OCI-LY3 (cell line): ENCODE data around the gene RASSF6.
"Not testable (repeated sequence)": the region's sequence is repeated elsewhere in the genome, so short reads cannot be mapped to it uniquely, and the experiment has no call there.

Source experiments
- H2AFZ ChIP-seq: fragments of 200-600, 300-600 bp; shearing (Covaris generic); 2 replicates; pipeline ENCODE4 v1.6.0; 2014; ENCODE audit warnings: antibody characterized with exemption, low read depth, low read length
- H3K27ac ChIP-seq: fragments of 200-600, 300-600 bp; sonication (generic); 2 replicates; pipeline ENCODE4 v1.5.1; 2014; ENCODE audit warnings: mild to moderate bottlenecking, low read length, moderate library complexity, mixed read lengths
- H3K27me3 ChIP-seq: fragments of 200-600, 300-600 bp; sonication (generic); 2 replicates; pipeline ENCODE4 v1.6.1; 2014; ENCODE audit warnings: low read depth, low read length, mixed read lengths
- H3K36me3 ChIP-seq: fragments of 200-600, 300-600 bp; sonication (generic); replicated peaks from 2 replicates; pipeline ENCODE3; 2014; ENCODE audit warnings: low read depth, low read length, mixed read lengths
- H3K4me1 ChIP-seq: fragments of 300-600, 200-600 bp; sonication (generic); 2 replicates; pipeline ENCODE4 v1.6.1; 2014; ENCODE audit warnings: low read length, mixed read lengths
- H3K4me2 ChIP-seq: fragments of 200-600, 300-600 bp; sonication (generic); 2 replicates; pipeline ENCODE4 v1.6.1; 2014; ENCODE audit warnings: low read length, mixed read lengths
- H3K4me3 ChIP-seq: fragments of 300-600, 200-600 bp; sonication (generic); 2 replicates; pipeline ENCODE4 v1.5.1; 2014; ENCODE audit warnings: antibody characterized with exemption, mild to moderate bottlenecking, low read length, moderate library complexity
- H3K79me2 ChIP-seq: fragments of 300-600, 200-600 bp; shearing (Covaris generic); 2 replicates; pipeline ENCODE4 v1.6.1; 2014; ENCODE audit warnings: mild to moderate bottlenecking, low read length, mixed read lengths
- H3K9ac ChIP-seq: fragments of 300-600, 200-600 bp; shearing (Covaris generic); 2 replicates; pipeline ENCODE4 v1.6.0; 2014; ENCODE audit warnings: mild to moderate bottlenecking, low read length, moderate library complexity
- H3K9me3 ChIP-seq: fragments of 200-600, 300-600 bp; shearing (Covaris generic); 2 replicates; pipeline ENCODE4 v1.6.1; 2014; ENCODE audit warnings: low read length, mixed read lengths; ENCODE audit not compliant: insufficient read depth
- H4K20me1 ChIP-seq: fragments of 200-600, 300-600 bp; sonication (generic); 2 replicates; pipeline ENCODE4 v1.6.1; 2016; ENCODE audit warnings: low read length, mixed read lengths; ENCODE audit not compliant: insufficient read depth
- EZH2phosphoT487 ChIP-seq: fragments of 200-600 bp; shearing (Covaris generic); IDR thresholded peaks from 2 replicates; pipeline ENCODE4 v1.6.1; 2018; ENCODE audit warnings: antibody characterized with exemption, mixed run types, low read depth
- TF ChIP-seq, protein P1 (sequence below): fragments of 200-600, 300-600 bp; sonication (generic); IDR thresholded peaks from 2 replicates; pipeline ENCODE4 v1.5.1; 2014; ENCODE audit warnings: antibody characterized with exemption, low read length, low read depth

The RASSF6 gene

DNA sequence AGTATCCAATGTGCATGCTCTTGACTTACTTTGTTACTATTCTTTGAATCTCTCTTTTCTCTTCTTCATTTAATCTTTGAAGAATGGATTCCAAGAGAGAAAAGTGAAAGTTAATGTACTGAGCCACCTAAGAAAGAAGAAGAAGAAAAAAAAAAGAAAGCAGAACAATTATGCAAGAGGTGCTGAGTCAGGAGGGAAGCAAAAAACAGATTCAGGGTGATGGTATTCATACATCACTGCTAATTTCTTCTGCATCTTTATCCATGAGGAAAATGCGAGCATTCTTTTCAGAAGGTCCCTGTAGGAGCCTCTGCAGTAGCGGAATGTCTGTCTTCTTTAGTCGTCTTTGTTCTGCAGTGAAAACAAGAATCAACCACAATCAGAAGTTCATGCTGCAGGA lies 43.9 kb downstream of the RASSF6 start:
- Histone ChIP-seq H3K9me3 (no peaks in the 10 kb centered on the region), H3K79me2 (no peaks in the 10 kb centered on the region), H3K27me3 (peaks cover 32% of the 10 kb centered on the region), H3K36me3 (no peaks in the 10 kb centered on the region), H3K4me2 (peak overlapping the region; percentile 36), H3K27ac (no peak overlapping the region; the same call in 1 of the 2 replicates), H3K9ac (no peak overlapping the region), H3K4me3 (peak overlapping the region; percentile 17; the same call in 1 of the 2 replicates), H4K20me1 (no peaks in the 10 kb centered on the region), H2AFZ (no peak overlapping the region), H3K4me1 (peaks cover 14% of the 10 kb centered on the region)
- TF ChIP-seq, protein P1, sequence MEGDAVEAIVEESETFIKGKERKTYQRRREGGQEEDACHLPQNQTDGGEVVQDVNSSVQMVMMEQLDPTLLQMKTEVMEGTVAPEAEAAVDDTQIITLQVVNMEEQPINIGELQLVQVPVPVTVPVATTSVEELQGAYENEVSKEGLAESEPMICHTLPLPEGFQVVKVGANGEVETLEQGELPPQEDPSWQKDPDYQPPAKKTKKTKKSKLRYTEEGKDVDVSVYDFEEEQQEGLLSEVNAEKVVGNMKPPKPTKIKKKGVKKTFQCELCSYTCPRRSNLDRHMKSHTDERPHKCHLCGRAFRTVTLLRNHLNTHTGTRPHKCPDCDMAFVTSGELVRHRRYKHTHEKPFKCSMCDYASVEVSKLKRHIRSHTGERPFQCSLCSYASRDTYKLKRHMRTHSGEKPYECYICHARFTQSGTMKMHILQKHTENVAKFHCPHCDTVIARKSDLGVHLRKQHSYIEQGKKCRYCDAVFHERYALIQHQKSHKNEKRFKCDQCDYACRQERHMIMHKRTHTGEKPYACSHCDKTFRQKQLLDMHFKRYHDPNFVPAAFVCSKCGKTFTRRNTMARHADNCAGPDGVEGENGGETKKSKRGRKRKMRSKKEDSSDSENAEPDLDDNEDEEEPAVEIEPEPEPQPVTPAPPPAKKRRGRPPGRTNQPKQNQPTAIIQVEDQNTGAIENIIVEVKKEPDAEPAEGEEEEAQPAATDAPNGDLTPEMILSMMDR = no peak
- TF ChIP-seq EZH2phosphoT487 = no peak

DNA sequence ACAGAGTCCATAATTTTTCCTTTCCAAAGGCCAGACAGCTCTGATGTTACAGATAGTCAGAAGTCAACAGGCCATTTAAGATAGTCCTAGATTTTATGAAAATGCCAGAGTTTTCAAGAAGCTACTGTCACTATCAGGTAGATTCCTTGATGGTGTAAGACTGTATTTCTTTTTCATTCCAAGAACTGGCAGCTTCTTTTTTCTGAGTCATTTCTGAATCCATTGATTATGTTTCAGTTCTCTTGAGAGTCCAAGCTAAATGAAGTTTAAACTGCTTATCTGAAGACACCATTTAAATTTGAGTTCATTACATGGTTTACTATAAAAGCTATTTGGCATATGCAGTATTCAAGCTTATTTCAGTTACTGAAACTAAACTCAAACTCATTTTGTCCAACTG lies 44.6 kb downstream of the RASSF6 start:
- H3K27me3 ChIP-seq = peaks cover 29% of the 10 kb centered on the region; the same call in 1 of the 2 replicates
- H3K36me3 ChIP-seq = no peaks in the 10 kb centered on the region
- H3K4me3 ChIP-seq = peak overlapping the region; percentile 17; the same call in 1 of the 2 replicates
- H3K9ac ChIP-seq = no peak overlapping the region
- peaks cover 14% of the 10 kb centered on the region for H3K4me1 ChIP-seq
- H3K9me3 ChIP-seq = no peaks in the 10 kb centered on the region
- TF ChIP-seq EZH2phosphoT487 = no peak
- TF ChIP-seq, protein P1 = no peak
- H4K20me1 ChIP-seq = no peaks in the 10 kb centered on the region
- no peak overlapping the region; the same call in 1 of the 2 replicates for H3K27ac ChIP-seq
- no peaks in the 10 kb centered on the region for H3K79me2 ChIP-seq
- no peak overlapping the region for H2AFZ ChIP-seq
- H3K4me2 ChIP-seq = peak overlapping the region; percentile 36

DNA sequence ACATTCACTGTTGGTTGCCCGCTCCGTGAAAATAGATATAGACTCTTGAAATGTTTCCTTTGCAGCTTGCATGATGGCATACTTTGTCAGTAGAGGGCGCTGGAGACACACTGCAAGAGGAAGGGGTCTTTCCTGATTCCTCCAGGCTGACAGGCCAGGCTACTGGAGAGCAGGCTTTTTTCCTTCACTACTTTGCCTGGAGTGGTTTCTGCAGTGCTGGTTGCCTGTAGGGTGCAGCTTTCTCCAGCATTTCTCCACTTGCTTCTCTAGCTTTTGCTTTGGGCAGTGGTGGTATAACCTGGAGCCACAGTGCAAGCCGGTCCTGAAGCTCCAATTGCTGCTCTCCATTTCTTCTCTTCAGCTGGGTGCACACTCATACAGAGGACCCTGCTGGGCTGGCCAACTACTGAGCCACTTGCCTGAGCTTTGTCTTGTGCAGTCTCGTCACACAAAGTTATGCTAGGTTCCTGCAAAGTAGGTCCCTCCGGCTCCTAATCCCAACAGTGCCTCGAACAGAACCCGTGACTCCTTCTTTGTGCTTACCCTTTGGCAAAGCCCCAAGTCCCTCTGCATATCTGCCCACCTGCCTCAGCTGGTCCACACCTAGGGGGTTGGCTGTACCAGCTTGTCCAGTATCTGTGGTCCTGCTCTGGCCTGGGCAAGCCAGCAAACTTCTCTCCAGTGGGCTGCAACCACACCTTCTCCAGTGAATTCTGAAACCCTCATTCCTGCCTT lies 46.3 kb downstream of the RASSF6 start:
- no peak overlapping the region for H2AFZ ChIP-seq

DNA sequence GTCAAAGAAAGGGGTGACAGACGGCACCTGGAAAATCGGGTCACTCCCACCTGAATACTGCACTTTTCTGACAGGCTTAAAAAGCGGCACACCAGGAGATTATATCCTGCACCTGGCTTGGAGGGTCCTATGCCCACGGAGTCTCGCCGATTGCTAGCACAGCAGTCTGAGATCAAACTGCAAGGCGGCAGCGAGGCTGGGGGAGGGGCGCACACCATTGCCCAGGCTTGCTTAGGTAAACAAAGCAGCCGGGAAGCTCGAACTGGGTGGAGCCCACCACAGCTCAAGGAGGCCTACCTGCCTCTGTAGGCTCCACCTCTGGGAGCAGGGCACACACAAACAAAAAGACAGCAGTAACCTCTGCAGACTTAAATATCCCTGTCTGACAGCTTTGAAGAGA lies 69.4 kb downstream of the RASSF6 start:
- H3K9me3 ChIP-seq, H3K4me1 ChIP-seq, H3K27me3 ChIP-seq, H3K4me2 ChIP-seq, H2AFZ ChIP-seq, H4K20me1 ChIP-seq, H3K79me2 ChIP-seq, H3K9ac ChIP-seq, H3K27ac ChIP-seq, H3K36me3 ChIP-seq, H3K4me3 ChIP-seq: not testable (repeated sequence)

More for the DNA sequence above, 46.3 kb downstream of the RASSF6 start:
- Histone ChIP-seq H3K27ac (no peak overlapping the region), H3K9ac (no peak overlapping the region), H3K36me3 (no peaks in the 10 kb centered on the region), H3K79me2 (no peaks in the 10 kb centered on the region), H4K20me1 (no peaks in the 10 kb centered on the region), H3K27me3 (peaks cover 24% of the 10 kb centered on the region; the same call in 1 of the 2 replicates), H3K4me1 (peaks cover 14% of the 10 kb centered on the region), H3K9me3 (no peaks in the 10 kb centered on the region), H3K4me2 (no peak overlapping the region), H3K4me3 (no peak overlapping the region)
- TF ChIP-seq, protein P1 = peak; percentile 94
- no peak for TF ChIP-seq EZH2phosphoT487
